Duodenal mucosa (tissue), 2 donors: ENCODE results near the gene PNLIP.

Experiments used
- H3K27ac ChIP-seq: one replicate; pipeline ENCODE4 v1.7.0; 2013; ENCODE audit warnings: low read depth, low read length
- H3K27me3 ChIP-seq, 2 donors: one replicate each; pipeline ENCODE4 v1.7.0; 2013; ENCODE audit warnings: low read length in 2 of 2, control low read depth in 1 of 2; ENCODE audit not compliant: insufficient read depth in 2 of 2, control insufficient read depth in 1 of 2
- H3K36me3 ChIP-seq, 2 donors: one replicate each; pipeline ENCODE4 v1.7.0; 2013; ENCODE audit warnings: low read length in 2 of 2, control low read depth in 1 of 2; ENCODE audit not compliant: insufficient read depth in 2 of 2, control insufficient read depth in 1 of 2
- H3K4me1 ChIP-seq, 2 donors: one replicate each; pipeline ENCODE4 v1.7.0; 2013; ENCODE audit warnings: low read length in 2 of 2, control low read depth in 1 of 2; ENCODE audit not compliant: insufficient read depth in 2 of 2, control insufficient read depth in 1 of 2
- H3K4me3 ChIP-seq, 2 donors: one replicate each; pipeline ENCODE4 v1.7.0; 2013; ENCODE audit warnings: low read length in 2 of 2, low read depth in 1 of 2
- H3K9ac ChIP-seq, 2 donors: one replicate each; pipeline ENCODE4 v1.7.0; 2013; ENCODE audit warnings: low read length in 2 of 2, low read depth in 1 of 2
- H3K9me3 ChIP-seq, 2 donors: one replicate each; pipeline ENCODE4 v1.7.0; 2013; ENCODE audit warnings: low read length in 2 of 2, control low read depth in 1 of 2; ENCODE audit not compliant: control insufficient read depth in 1 of 2

Gene PNLIP

GRCh38 chr10:116612107-116612769, 66.5 kb downstream of the PNLIP start:
- no peaks in the 10 kb centered on the region for H3K9me3 ChIP-seq
- H3K36me3 ChIP-seq: no peaks in the 10 kb centered on the region
- no peaks in the 10 kb centered on the region for H3K27me3 ChIP-seq
- no peak overlapping the region for H3K27ac ChIP-seq
- no peak overlapping the region for H3K9ac ChIP-seq
- peaks cover 35 to 39% of the 10 kb centered on the region in 2 donors for H3K4me1 ChIP-seq
- H3K4me3 ChIP-seq: no peak overlapping the region

- H3K9ac ChIP-seq: no peak overlapping the region
- H3K27me3 ChIP-seq: no peaks in the 10 kb centered on the region
- peaks cover 33 to 34% of the 10 kb centered on the region in 2 donors for H3K4me1 ChIP-seq
- no peak overlapping the region for H3K4me3 ChIP-seq
- H3K27ac ChIP-seq: no peak overlapping the region
- no peaks in the 10 kb centered on the region for H3K9me3 ChIP-seq
- no peaks in the 10 kb centered on the region for H3K36me3 ChIP-seq
Measured at GRCh38 chr10:116613471-116613870, 67.7 kb downstream of the PNLIP start.

- Histone ChIP-seq H3K27ac (no peak overlapping the region), H3K9me3 (no peaks in the 10 kb centered on the region), H3K9ac (no peak overlapping the region), H3K4me1 (peaks cover 33% of the 10 kb centered on the region in 2 donors), H3K4me3 (no peak overlapping the region), H3K27me3 (no peaks in the 10 kb centered on the region), H3K36me3 (no peaks in the 10 kb centered on the region)
Measured at GRCh38 chr10:116614796-116615195, 69.1 kb downstream of the PNLIP start.

GRCh38 chr10:116615199-116615776, 69.6 kb downstream of the PNLIP start:
- Histone ChIP-seq H3K27ac (no peak overlapping the region), H3K4me3 (no peak overlapping the region)

More at GRCh38 chr10:116615199-116615776, 69.6 kb downstream of the PNLIP start:
- Histone ChIP-seq H3K9ac (no peak overlapping the region), H3K27me3 (no peaks in the 10 kb centered on the region), H3K4me1 (peaks cover 32 to 34% of the 10 kb centered on the region in 2 donors), H3K36me3 (no peaks in the 10 kb centered on the region), H3K9me3 (no peaks in the 10 kb centered on the region)
